OCI-M2 (cell line): ENCODE measurements around the gene FGF18.

Experiments used
- DNase-seq: peaks from one replicate; lab custom pipeline; 2025; ENCODE audit not compliant: unreplicated experiment; lab: John Stamatoyannopoulos, UW

The FGF18 gene

GRCh38 chr5:171438738-171439137 is 19.3 kb downstream of the FGF18 start:
- DNase-seq = no peak

GRCh38 chr5:171441246-171441791 is 21.9 kb downstream of the FGF18 start:
- no peak for DNase-seq

- no peak for DNase-seq
Measured at GRCh38 chr5:171442287-171443042, 23.0 kb downstream of the FGF18 start.

GRCh38 chr5:171444582-171444981 is 25.1 kb downstream of the FGF18 start:
- DNase-seq = no peak

- DNase-seq = no peak
Measured at GRCh38 chr5:171445644-171446516, 26.4 kb downstream of the FGF18 start.

GRCh38 chr5:171447226-171447625 is 27.8 kb downstream of the FGF18 start:
- DNase-seq = no peak

GRCh38 chr5:171449426-171449825 is 30.0 kb downstream of the FGF18 start:
- no peak for DNase-seq

GRCh38 chr5:171450423-171451331 is 31.2 kb downstream of the FGF18 start:
- DNase-seq = no peak

- no peak for DNase-seq
Measured at GRCh38 chr5:171451421-171451820, 32.0 kb downstream of the FGF18 start.

GRCh38 chr5:171453056-171453725 is 33.7 kb downstream of the FGF18 start:
- DNase-seq = no peak

- DNase-seq = no peak
Measured at GRCh38 chr5:171453988-171454387, 34.5 kb downstream of the FGF18 start.

- DNase-seq = no peak
Measured at GRCh38 chr5:171454549-171454948, 35.1 kb downstream of the FGF18 start.

- DNase-seq = no peak
Measured at GRCh38 chr5:171455522-171455921, 36.1 kb downstream of the FGF18 start.

- no peak for DNase-seq
Measured at GRCh38 chr5:171457208-171457981, 37.9 kb downstream of the FGF18 start.

GRCh38 chr5:171459839-171460238 is 40.4 kb downstream of the FGF18 start:
- no peak for DNase-seq

- no peak for DNase-seq
Measured at GRCh38 chr5:171462136-171462927, 42.9 kb downstream of the FGF18 start.

GRCh38 chr5:171462928-171463861 is 43.7 kb downstream of the FGF18 start:
- no peak for DNase-seq

GRCh38 chr5:171463862-171464229 is 44.4 kb downstream of the FGF18 start:
- DNase-seq = no peak
